CD14-positive monocyte (primary cell): Measurements from ENCODE around the gene CFAP157. TPM values are rescaled to one million over a fixed set of nuclear protein-coding genes. Genes with fewer than 3 reads are reported as not detected.

ENCODE experiments used
- DNase-seq, 3 donors: peaks; one replicate each; pipeline ENCODE4 v3.0.0-alpha.2; 2011 to 2022
- H2AFZ ChIP-seq: 2 replicates; pipeline ENCODE4 v1.6.0; 2012; ENCODE audit warnings: mild to moderate bottlenecking, low read depth, low read length, inconsistent platforms; ENCODE audit not compliant: insufficient read depth, poor library complexity, severe bottlenecking
- H3K27ac ChIP-seq, 2 donors: 1 replicate in 1 of 2; 2 replicates in 1 of 2; pipeline ENCODE4 v1.5.1; 2012 to 2013; ENCODE audit warnings: low read length in 2 of 2, control low read depth in 1 of 2, inconsistent platforms in 1 of 2, low read depth in 1 of 2, mild to moderate bottlenecking in 1 of 2
- H3K27me3 ChIP-seq, 2 donors: one replicate each; pipeline versions ENCODE4 v1.6.0 to v1.6.1; 2011 to 2013; ENCODE audit warnings: low read length in 2 of 2; ENCODE audit not compliant: control insufficient read depth in 2 of 2, insufficient read depth in 2 of 2
- H3K36me3 ChIP-seq, 2 donors: replicated peaks in 1 of 2; 1 replicate in 1 of 2; 2 replicates in 1 of 2; pipeline versions ENCODE4 v1.5.1 to v1.6.1; 2012 to 2013; ENCODE audit warnings: low read length in 2 of 2, control low read depth in 1 of 2, inconsistent platforms in 1 of 2, mild to moderate bottlenecking in 1 of 2; ENCODE audit not compliant: insufficient read depth in 2 of 2, control insufficient read depth in 1 of 2
- H3K4me1 ChIP-seq, 2 donors: 1 replicate in 1 of 2; 2 replicates in 1 of 2; pipeline versions ENCODE4 v1.5.1 to v1.6.1; 2012 to 2013; ENCODE audit warnings: low read length in 2 of 2, control low read depth in 1 of 2, inconsistent platforms in 1 of 2, mild to moderate bottlenecking in 1 of 2, moderate library complexity in 1 of 2; ENCODE audit not compliant: insufficient read depth in 2 of 2, control insufficient read depth in 1 of 2
- H3K4me2 ChIP-seq: replicated peaks from 2 replicates; pipeline ENCODE3; 2012; ENCODE audit warnings: low read length, moderate library complexity, mild to moderate bottlenecking; ENCODE audit not compliant: poor library complexity, severe bottlenecking; ENCODE audit errors: extremely low read depth
- H3K4me3 ChIP-seq, 3 experiments: fragments of 200-600 bp in 1 of 3; sonication (generic) in 1 of 3; replicated peaks in 1 of 3; 1 replicate in 2 of 3; 2 replicates in 1 of 3; pipeline ENCODE4 v1.5.1; 2011 to 2013; ENCODE audit warnings: low read length in 3 of 3, mild to moderate bottlenecking in 3 of 3, control low read depth in 2 of 3, low read depth in 2 of 3, inconsistent platforms in 1 of 3, moderate library complexity in 1 of 3
- H3K79me2 ChIP-seq: 2 replicates; pipeline ENCODE4 v1.6.0; 2012; ENCODE audit warnings: mild to moderate bottlenecking, control low read depth, inconsistent platforms, low read length, moderate library complexity; ENCODE audit not compliant: insufficient read depth
- H3K9ac ChIP-seq: 2 replicates; pipeline ENCODE4 v1.6.0; 2017; ENCODE audit warnings: low read length, mild to moderate bottlenecking; ENCODE audit not compliant: insufficient read depth, poor library complexity, severe bottlenecking
- H3K9me3 ChIP-seq, 2 donors: replicated peaks in 1 of 2; 1 replicate in 1 of 2; 2 replicates in 1 of 2; pipeline versions ENCODE4 v1.5.1 to v1.6.1; 2012 to 2013; ENCODE audit warnings: low read length in 2 of 2, control low read depth in 1 of 2; ENCODE audit not compliant: control insufficient read depth in 1 of 2, insufficient read depth in 1 of 2
- H4K20me1 ChIP-seq: 2 replicates; pipeline ENCODE4 v1.6.0; 2012; ENCODE audit warnings: mild to moderate bottlenecking, low read length, control low read depth, moderate library complexity; ENCODE audit not compliant: insufficient read depth
- H3K27ac Mint-ChIP-seq, 7 donors: one replicate each; pipeline ENCODE4 v1.8.0; 2020; ENCODE audit warnings: mild to moderate bottlenecking in 7 of 7, mixed read lengths in 7 of 7, moderate library complexity in 6 of 7, inconsistent platforms in 2 of 7
- H3K27me3 Mint-ChIP-seq, 3 donors: one replicate each; pipeline ENCODE4 v1.8.0; 2021 to 2022; ENCODE audit warnings: low read depth in 3 of 3, mild to moderate bottlenecking in 3 of 3, mixed read lengths in 3 of 3, moderate library complexity in 3 of 3, inconsistent platforms in 1 of 3
- H3K36me3 Mint-ChIP-seq, 2 donors: one replicate each; pipeline ENCODE4 v1.8.0; 2020; ENCODE audit warnings: mixed read lengths in 2 of 2, inconsistent platforms in 1 of 2, mild to moderate bottlenecking in 1 of 2
- H3K4me1 Mint-ChIP-seq: one replicate; pipeline ENCODE4 v1.8.0; 2020; ENCODE audit warnings: mild to moderate bottlenecking, mixed read lengths
- H3K4me3 Mint-ChIP-seq, 2 donors: one replicate each; pipeline ENCODE4 v1.8.0; 2020; ENCODE audit warnings: mild to moderate bottlenecking in 2 of 2, mixed read lengths in 2 of 2, moderate library complexity in 1 of 2
- H3K9me3 Mint-ChIP-seq, 7 donors: one replicate each; pipeline ENCODE4 v1.8.0; 2020 to 2022; ENCODE audit warnings: mixed read lengths in 7 of 7, mild to moderate bottlenecking in 6 of 7, moderate library complexity in 6 of 7, inconsistent platforms in 2 of 7
- CTCF ChIP-seq: fragments of 200-600 bp; IDR thresholded peaks from one replicate; pipeline ENCODE4 v1.8.0; 2022; ENCODE audit warnings: antibody characterized with exemption, mild to moderate bottlenecking
- WGBS: methylation state at CpG from one replicate; pipeline ENCODE4 v1.1.5; 2013; ENCODE audit warnings: missing lambda C conversion rate; ENCODE audit not compliant: insufficient coverage; 5-methylcytosine and 5-hydroxymethylcytosine counted together
- intact Hi-C, 2 donors: fragments of 100-400 bp; cut with micrococcal nuclease; formaldehyde crosslinking; loops; one replicate each; pipeline versions ENCODE4 v1.15.0 to v1.15.1; 2023
- polyA plus RNA-seq, 3 donors: library from polyadenylated mRNA; depleted of rRNA in 1 of 3; unstranded in 2 of 3; stranded (reverse) in 1 of 3; fragments of 300-500 nt in 2 of 3; fragments of >200 nt in 1 of 3; fragmentation: Illumina TruSeq in 2 of 3; gene quantifications; 1 replicate in 2 of 3; 2 replicates in 1 of 3; pipeline ENCODE4 v1.2.3, GENCODE V29; 2012 to 2021

The CFAP157 gene
- polyA plus RNA-seq, 3 donors, result 0.06 to 0.09 TPM; not detected in 1

- Histone ChIP-seq H3K27me3 (no peaks in the 10 kb centered on the region), H4K20me1 (peaks cover 96% of the 10 kb centered on the region), H3K36me3 (peaks cover 42 to 74% of the 10 kb centered on the region in 2 donors), H2AFZ (no peak overlapping the region), H3K4me3 (no peak overlapping the region), H3K9me3 (no peaks in the 10 kb centered on the region), H3K9ac (no peak overlapping the region), H3K27ac (no peak overlapping the region), H3K4me1 (peaks cover 20 to 23% of the 10 kb centered on the region in 2 donors), H3K79me2 (peaks cover 76% of the 10 kb centered on the region), H3K4me2 (no peak overlapping the region)
- no peak for DNase-seq
- Mint-ChIP-seq H3K4me3 (no peak overlapping the region), H3K27me3 (peaks cover 0 to 1% (median 1%) of the 10 kb centered on the region in 3 donors), H3K27ac (peak overlapping the region in 5 of 7 donors; percentile 0 to 75 (median 52)), H3K4me1 (peaks cover 23% of the 10 kb centered on the region), H3K9me3 (no peaks in the 10 kb centered on the region), H3K36me3 (peaks cover 35 to 77% of the 10 kb centered on the region in 2 donors)
- 100% methylated on average over 1 of the region's 5 CpGs for WGBS
- TF ChIP-seq CTCF, result no peak
- intact Hi-C loops, result no loop called here
Measured at GRCh38 chr9:127758843-127759242, 52.1 kb downstream of the CFAP157 start.

- no peak overlapping the region for H3K4me2 ChIP-seq
- H4K20me1 ChIP-seq, result peaks cover 100% of the 10 kb centered on the region
- H2AFZ ChIP-seq, result no peak overlapping the region
- peaks cover 27 to 30% of the 10 kb centered on the region in 2 donors for H3K4me1 ChIP-seq
- peak overlapping the region in 1 of 2 donors; percentile 58 for H3K27ac ChIP-seq
- H3K36me3 ChIP-seq, result peaks cover 44 to 78% of the 10 kb centered on the region in 2 donors
- peaks cover 41% of the 10 kb centered on the region for H3K4me1 Mint-ChIP-seq
- H3K36me3 Mint-ChIP-seq, result peaks cover 53 to 86% of the 10 kb centered on the region in 2 donors
- H3K4me3 ChIP-seq, result no peak overlapping the region
- DNase-seq, result no peak
- WGBS, result 97% methylated on average over 5 of the region's 5 CpGs
- no peak overlapping the region for H3K9ac ChIP-seq
- H3K9me3 ChIP-seq, result no peaks in the 10 kb centered on the region
- no peak for TF ChIP-seq CTCF
- H3K27me3 ChIP-seq, result no peaks in the 10 kb centered on the region
- intact Hi-C loops, result loop anchor here (5.0 kb wide), 1 partner anchor 36 kb away; no protein-coding TSS in a partner anchor
- peak overlapping the region in 4 of 7 donors; percentile 54 to 92 (median 80) for H3K27ac Mint-ChIP-seq
- no peaks in the 10 kb centered on the region for H3K9me3 Mint-ChIP-seq
- H3K27me3 Mint-ChIP-seq, result peaks cover 0 to 1% (median 1%) of the 10 kb centered on the region in 3 donors
- peaks cover 92% of the 10 kb centered on the region for H3K79me2 ChIP-seq
- no peak overlapping the region for H3K4me3 Mint-ChIP-seq
Measured at GRCh38 chr9:127761061-127761460, 54.3 kb downstream of the CFAP157 start.
